Measurements from ENCODE around the gene SMIM14. TPM values are rescaled to one million over a fixed set of nuclear protein-coding genes. Genes with fewer than 3 reads are reported as not detected.
A peak's percentile ranks its signal among the peaks of the same experiment; 100 is the strongest.

The SMIM14 gene
- total and polyA plus RNA-seq, 2 of the 8 experiments (the other 6 are each of a cell fraction or from before 2014, with no cell fraction given) = 29.1 to 31.0 TPM

DNA sequence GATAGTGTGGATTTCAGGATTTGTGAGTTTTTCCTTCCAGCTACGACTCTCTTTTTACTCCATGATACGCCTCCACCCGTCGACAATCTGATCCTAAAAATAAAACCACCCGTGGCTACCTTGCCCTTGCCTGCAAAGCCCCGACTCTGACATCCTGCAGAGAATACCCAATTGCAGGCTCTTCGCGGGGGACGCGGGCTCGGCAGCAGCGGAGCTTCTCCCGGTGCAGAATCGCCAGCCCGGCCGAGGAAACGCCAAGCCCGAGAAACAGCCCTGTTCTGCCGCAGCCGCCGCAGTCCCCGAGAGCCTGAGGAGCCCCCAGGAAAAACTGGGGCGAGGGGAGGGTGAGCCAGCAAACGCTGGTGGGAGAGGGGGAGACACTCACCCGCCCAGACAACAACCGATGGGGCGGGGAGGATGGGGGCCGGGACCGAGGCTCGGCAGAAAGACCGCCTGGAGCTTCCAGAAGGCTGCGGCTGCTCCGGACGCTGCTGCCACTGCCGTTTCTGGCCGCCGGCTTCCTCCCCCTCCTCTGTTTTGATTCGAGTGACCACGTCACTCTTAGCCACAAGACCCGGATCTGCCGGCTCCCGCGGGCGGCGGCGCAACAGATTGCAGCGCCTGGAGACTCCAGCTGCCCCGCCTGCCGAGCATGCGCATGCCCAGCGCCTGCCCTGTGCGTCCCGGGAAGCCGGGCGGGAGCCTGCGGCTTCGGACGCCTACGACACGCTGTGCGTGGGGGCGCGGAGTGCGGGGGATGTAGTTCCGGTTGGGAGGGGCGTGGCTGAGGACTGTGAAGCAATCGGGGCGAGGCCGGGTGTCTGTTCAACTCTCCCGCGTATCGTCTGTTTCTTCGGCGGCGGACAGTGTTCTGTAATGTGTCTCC, at the start of gene SMIM14 (continued):
- TF ChIP-seq SUZ12 (IDR thresholded peaks at IDR 0.05; ENCODE audit: low read length) = peak; percentile 24; the same call in 1 of the 2 replicates
